HT-29 (cell line): ENCODE measurements around the gene GSE1. TPM values are rescaled to one million over a fixed set of nuclear protein-coding genes. Genes with fewer than 3 reads are reported as not detected.

Experiments
- DNase-seq: peaks from one replicate; pipeline ENCODE4 v3.0.0-alpha.2; 2015; ENCODE audit warnings: low spot score
- total RNA-seq: library from RNA; depleted of rRNA; stranded (reverse); fragments of >200 nt; shearing (Covaris generic); gene quantifications from 2 replicates; pipeline ENCODE4 v1.2.3, GENCODE V29; 2014

Gene GSE1
- total RNA-seq, 1 experiment from 2014 or later, result 81.1 TPM

- DNase-seq, result no peak
Observed at GRCh38 chr16:85631802-85632393, 18.8 kb downstream of the GSE1 start.

DNA sequence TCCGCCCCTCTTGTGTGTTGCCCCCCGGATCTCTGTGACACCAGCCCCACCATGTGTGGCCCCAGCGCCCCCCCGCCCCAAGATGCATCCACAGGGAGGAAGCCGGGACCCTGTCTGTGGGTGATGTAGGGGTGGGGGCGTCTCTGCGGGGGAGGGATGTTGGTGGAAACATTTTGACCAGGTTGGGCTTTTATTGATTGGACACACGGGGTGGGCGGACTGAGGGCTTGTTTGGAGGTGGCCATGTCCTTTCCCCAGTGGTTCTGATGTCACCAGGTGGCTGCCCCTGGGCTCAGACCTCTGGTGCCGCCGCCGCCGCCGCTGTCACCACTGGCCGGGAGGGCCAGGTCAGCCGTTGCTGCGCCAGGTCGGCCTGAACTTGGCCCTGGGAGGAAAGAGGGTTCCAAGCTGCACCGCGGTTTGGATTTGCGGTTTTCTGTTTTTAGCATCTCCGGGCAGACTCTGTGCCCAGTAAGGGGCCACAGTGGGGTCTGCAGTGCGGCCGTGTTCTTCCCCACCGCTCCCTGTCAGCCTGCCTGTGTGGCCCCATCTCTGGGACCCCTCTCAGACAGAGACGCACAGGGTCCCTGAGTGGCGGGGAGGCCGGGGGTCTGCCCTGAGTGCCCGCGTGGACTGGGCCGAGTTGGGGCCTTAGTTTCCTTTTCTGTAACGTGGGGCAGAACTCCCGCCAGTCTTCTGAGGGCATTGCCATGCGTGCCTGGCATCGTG lies 19.8 kb downstream of the GSE1 start:
- no peak for DNase-seq

DNA sequence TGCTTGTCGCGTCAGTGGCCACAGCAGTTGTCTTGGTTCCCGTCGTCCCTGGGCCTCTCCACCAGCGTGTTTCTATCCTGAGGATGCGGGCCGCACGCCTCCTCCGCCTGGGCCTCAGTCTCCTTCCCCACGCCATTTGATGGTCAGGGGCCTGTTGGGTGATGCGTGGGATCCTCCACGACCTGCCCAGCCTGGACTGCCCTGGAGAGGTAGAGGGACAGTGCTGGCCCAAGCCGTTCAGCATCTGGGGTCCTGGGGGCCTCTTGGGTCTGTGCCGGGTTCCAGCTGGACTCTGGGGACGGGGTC lies 20.3 kb downstream of the GSE1 start:
- no peak for DNase-seq

- no peak for DNase-seq
Observed at GRCh38 chr16:85633888-85634287, 20.8 kb downstream of the GSE1 start.

DNA sequence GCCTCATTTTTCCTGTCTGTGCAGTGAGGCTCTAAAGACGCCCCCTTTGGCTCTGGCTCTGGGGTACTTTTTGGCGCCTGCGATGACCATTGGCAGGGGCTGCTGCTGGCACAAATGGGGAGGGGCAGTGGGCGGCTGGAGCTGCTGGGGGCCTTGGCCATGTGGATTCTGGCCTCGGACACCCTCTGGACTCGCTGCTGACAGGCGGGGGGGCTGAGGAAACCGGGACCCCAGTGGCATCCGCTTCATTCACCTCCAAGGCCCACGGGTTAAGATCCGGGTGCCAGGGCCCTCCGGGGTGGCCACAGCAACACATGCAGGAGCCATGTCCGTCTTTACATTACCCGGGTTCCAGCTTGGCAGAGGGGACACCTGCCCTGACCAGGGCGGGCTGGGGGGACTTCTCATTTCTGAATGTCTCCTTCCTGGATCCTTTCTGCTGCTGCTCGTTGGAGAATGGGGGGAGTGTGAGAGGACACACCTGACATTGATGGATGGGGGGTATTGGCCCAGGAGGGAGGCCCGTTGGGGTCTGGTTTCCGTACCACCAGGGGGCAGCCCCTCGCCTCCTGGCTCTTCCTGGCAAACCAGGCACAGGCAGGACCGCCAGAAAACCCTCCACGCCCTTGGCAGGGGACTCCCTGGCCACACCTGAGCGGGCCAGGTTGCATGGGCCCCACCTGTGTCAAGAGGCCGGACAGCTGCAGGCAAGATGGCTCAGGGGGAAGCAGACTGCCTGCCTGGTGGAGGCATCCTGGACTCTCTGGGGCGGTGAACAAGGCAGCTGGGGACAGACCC lies 21.8 kb downstream of the GSE1 start:
- no peak for DNase-seq

GRCh38 chr16:85635545-85636140 lies 22.5 kb downstream of the GSE1 start:
- no peak for DNase-seq

GRCh38 chr16:85636234-85636812 lies 23.2 kb downstream of the GSE1 start:
- DNase-seq, result no peak

DNA sequence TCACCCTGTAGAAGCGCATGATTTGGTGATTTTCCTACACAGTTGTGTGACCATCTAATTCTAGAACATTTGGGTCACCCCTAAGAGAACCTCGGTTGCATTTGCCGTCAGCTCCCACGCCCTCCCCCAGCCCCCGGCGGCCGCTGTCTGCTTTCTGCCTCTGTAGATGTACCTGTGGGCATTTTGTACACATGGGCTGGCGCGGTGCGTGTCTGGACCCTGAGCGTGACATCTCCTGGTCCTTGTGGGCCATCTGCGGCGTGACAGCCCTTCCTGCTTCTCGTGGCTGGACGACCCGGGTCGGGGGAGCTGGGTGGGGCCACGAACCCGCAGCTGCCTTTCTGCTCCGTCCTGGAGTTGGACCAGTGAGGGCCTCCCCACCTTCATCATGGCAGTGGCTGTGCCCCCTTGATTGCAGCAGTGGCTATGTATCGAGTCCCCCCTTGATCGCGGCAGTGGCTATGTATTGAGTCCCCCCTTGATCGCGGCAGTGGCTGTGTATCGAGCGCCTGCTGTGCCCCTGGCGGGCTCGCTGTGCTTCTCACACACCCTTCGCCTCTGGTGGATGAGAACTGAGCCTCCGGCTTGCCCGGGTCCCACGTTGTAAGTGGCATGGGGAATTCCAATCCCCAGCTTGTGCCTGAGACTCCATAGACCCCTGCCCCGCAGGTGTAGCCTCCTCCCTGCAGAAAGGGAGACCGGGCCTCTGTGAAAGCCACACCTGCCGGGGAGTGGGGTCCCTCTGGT lies 24.1 kb downstream of the GSE1 start:
- no peak for DNase-seq

- DNase-seq, result no peak
Observed at GRCh38 chr16:85637808-85638647, 24.9 kb downstream of the GSE1 start.

DNA sequence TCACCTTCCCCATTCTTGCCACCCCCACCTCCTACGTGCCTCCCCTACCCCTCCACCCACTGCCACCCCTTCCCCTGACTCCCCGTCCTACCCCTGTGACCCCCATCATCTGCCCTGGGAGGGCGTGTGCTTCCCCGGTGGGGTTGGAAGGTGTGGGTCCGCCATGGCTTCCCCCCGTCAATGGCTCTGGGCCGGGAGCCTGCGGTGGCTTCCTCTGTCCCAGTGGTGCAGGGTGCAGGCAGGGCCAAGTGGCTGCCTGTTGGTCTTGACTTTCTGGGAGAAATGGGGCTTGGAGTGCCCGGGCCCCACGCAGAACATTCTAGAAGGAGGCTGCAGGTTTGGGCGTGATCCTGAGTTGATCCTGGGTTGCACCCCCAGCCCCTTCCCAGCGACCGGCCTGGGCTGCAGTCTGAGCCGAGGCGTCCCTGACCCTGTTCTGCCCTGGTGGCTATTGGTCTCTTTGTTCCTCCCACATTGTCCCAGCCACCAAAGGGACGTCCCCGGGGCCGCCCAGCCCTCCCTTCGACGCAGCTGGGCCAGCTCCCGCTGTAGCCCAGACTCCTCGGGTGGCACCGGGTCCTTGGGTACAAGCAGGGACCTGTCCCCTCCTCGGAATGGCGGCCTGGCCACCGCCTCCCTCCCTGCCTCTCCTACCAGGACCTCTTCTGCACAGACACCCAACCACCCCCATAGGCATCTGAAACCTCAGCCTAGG lies 25.7 kb downstream of the GSE1 start:
- no peak for DNase-seq

- peak; percentile 66 for DNase-seq
Observed at GRCh38 chr16:85639529-85640253, 26.6 kb downstream of the GSE1 start.

DNA sequence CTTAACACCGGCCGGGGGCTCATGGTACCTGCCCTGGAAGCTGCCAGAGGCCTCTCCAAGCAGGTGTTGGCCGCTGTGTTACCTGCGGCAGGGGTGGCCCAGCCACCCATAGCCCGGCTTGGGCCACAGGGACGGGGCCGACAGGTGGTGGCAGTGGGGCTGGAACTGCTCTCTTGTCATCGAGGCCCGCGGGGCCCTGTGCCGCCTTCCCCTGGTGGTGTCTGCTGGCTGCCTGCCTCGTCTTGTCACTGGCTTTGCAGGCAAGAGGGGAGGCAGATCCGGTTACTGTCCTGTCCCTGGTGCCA lies 27.1 kb downstream of the GSE1 start:
- no peak for DNase-seq

GRCh38 chr16:85640585-85640984 lies 27.5 kb downstream of the GSE1 start:
- no peak for DNase-seq

DNA sequence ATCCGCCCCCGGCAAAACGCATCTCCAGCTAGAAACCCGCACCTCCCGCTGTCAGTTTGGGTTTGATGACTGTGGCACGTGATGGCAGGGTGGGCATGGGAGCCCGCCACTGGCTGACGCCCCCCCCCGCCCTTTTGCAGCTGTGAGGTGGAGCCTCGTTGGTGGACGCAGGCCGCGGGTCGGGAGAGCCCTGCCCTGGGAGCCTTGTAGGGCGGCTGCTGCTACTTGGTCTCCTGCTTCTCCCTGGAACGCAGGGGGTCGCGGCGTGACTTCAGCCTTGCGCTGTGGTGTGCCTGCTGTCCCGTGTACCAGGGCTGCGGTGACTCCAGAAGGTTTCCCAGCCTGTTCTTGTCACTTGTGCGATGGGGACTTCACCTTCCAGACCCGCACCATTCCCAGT lies 28.2 kb downstream of the GSE1 start:
- no peak for DNase-seq

DNA sequence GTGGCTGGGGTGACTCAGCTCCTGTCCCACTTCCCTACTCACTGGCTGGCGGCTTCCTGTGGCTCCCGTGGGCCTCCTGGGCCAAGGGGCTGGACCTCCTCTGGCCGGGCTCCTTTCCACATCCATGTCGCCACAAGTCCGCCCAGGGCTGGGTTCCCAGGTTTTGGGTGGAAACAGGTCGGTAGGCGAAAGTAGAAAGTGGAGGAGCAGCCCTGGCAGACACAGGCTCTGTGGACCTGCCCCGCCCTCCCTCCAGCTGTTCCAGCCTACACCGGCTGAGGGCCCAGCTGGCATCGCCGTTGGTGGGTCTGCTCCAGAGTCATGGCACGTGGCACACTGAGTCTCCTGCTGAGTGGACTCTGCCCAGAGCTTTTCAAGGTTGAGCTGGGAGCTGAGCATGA lies 28.7 kb downstream of the GSE1 start:
- DNase-seq, result peak; percentile 75

GRCh38 chr16:85642762-85643358 lies 29.7 kb downstream of the GSE1 start:
- peak; percentile 35 for DNase-seq

GRCh38 chr16:85643631-85644030 lies 30.5 kb downstream of the GSE1 start:
- DNase-seq, result no peak

DNA sequence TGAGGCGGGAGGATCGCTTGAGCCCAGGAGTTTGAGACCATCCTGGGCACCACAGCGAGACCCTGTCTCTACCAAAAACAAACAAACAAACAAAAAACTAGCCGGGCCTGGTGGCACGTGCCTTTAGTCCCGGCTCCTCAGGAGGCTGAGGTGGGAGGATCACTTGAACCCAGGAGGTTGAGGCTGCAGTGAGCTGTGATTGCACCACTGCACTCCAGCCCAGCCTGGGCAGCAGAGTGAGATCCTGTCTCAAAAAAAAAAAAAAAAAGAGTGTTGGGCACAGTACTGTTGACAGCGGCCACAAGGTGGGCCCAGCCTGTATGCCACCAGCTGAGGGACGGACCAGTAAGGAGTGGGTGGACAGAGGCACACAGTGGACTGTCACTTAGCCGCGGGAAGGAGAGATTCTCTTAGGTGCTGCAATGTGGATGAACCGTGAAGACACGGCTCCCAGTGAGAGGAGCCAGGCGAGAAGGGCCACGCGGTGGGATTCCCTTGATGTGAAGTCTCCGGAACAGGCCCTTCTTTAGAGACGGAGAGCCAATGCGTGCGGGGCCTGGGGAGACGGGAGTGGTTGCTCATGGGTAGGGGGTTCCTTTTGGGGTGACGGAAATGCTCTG lies 31.1 kb downstream of the GSE1 start:
- no peak for DNase-seq
